Stimulated activated CD4-positive, alpha-beta T cell treated with anti-CD3 and anti-CD28 coated beads, TNF-alpha, amount 100 ng/mL, for 24 hours (primary cell): ENCODE results near the gene CALR3.
"Not testable (repeated sequence)": the region's sequence is repeated elsewhere in the genome, so short reads cannot be mapped to it uniquely, and the experiment has no call there.

Experiments
- DNase-seq, 3 experiments: peaks; one replicate each; pipeline ENCODE4 v3.0.0-alpha.2; 2020; ENCODE audit warnings: low read depth in 3 of 3

The CALR3 gene

GRCh38 chr19:16497042-16497441, 1.1 kb upstream of the CALR3 start:
- DNase-seq = no peak

- no peak for DNase-seq
These were observed 631 bp upstream of the CALR3 start for GRCh38 chr19:16496613-16496983.

GRCh38 chr19:16486476-16486875, 9.5 kb downstream of the CALR3 start:
- not testable (repeated sequence) for DNase-seq

- DNase-seq = no peak
These were observed 13.2 kb downstream of the CALR3 start for GRCh38 chr19:16482745-16483144.

GRCh38 chr19:16477311-16477710, 18.7 kb downstream of the CALR3 start:
- no peak for DNase-seq

GRCh38 chr19:16476401-16476800, 19.6 kb downstream of the CALR3 start:
- no peak for DNase-seq

GRCh38 chr19:16473875-16474392, 22.0 kb downstream of the CALR3 start:
- DNase-seq = no peak

GRCh38 chr19:16472992-16473391, 23.0 kb downstream of the CALR3 start:
- DNase-seq = no peak

- not testable (repeated sequence) for DNase-seq
These were observed 23.4 kb downstream of the CALR3 start for GRCh38 chr19:16472559-16472899.

- DNase-seq = peak in 2 of 3 experiments; percentile 3 to 29
These were observed 24.8 kb downstream of the CALR3 start for GRCh38 chr19:16470911-16471811.

- DNase-seq = no peak
These were observed 25.4 kb downstream of the CALR3 start for GRCh38 chr19:16470541-16470910.

- DNase-seq = no peak
These were observed 28.4 kb downstream of the CALR3 start for GRCh38 chr19:16467581-16467980.

- DNase-seq = not testable (repeated sequence)
These were observed 29.1 kb downstream of the CALR3 start for GRCh38 chr19:16466802-16467427.

GRCh38 chr19:16465239-16465638, 30.7 kb downstream of the CALR3 start:
- DNase-seq = no peak

GRCh38 chr19:16463991-16464575, 31.9 kb downstream of the CALR3 start:
- no peak for DNase-seq

GRCh38 chr19:16463341-16463990, 32.5 kb downstream of the CALR3 start:
- no peak for DNase-seq

- DNase-seq = no peak
These were observed 33.2 kb downstream of the CALR3 start for GRCh38 chr19:16462757-16463250.

- no peak for DNase-seq
These were observed 34.3 kb downstream of the CALR3 start for GRCh38 chr19:16461630-16462051.

- DNase-seq = no peak
These were observed 35.5 kb downstream of the CALR3 start for GRCh38 chr19:16460454-16460853.

GRCh38 chr19:16459680-16460079, 36.3 kb downstream of the CALR3 start:
- no peak for DNase-seq

GRCh38 chr19:16458391-16459341, 37.3 kb downstream of the CALR3 start:
- no peak for DNase-seq
